B cell (primary cell): ENCODE results near the gene YPEL3. TPM values are rescaled to one million over a fixed set of nuclear protein-coding genes. Genes with fewer than 3 reads are reported as not detected.

Source experiments
- ATAC-seq: fragments of 200-7000 bp; cut with Tn5 transposase; one replicate; pipeline ENCODE4 v1.10.0; 2021; ENCODE audit warnings: low read depth, mild to moderate bottlenecking, moderate number of reproducible peaks, moderate library complexity
- CTCF ChIA-PET: fragments of 350-600 bp; sonication (Branson Sonifier 250); formaldehyde crosslinking; loops from one replicate; lab custom pipeline; 2021; ENCODE audit warnings: antibody characterized with exemption, inconsistent platforms; lab: Charles Lee
- POLR2A ChIA-PET: fragments of 350-600 bp; sonication (Branson Sonifier 250); formaldehyde crosslinking; loops from one replicate; lab custom pipeline; 2021; ENCODE audit warnings: antibody characterized with exemption; lab: Charles Lee
- DNase-seq: peaks from one replicate; pipeline ENCODE4 v3.0.0; 2013
- H2AFZ ChIP-seq: 2 replicates; pipeline ENCODE4 v1.6.1; 2012; ENCODE audit warnings: mild to moderate bottlenecking, low read depth, low read length; ENCODE audit not compliant: insufficient read depth, poor library complexity, severe bottlenecking
- H3K27ac ChIP-seq, 2 donors: 1 replicate in 1 of 2; 2 replicates in 1 of 2; pipeline ENCODE4 v1.5.1; 2012 to 2013; ENCODE audit warnings: low read length in 2 of 2, mild to moderate bottlenecking in 2 of 2, moderate library complexity in 1 of 2
- H3K27me3 ChIP-seq, 4 experiments: fragments of 200-600 bp in 1 of 4; sonication (generic) in 1 of 4; replicated peaks in 1 of 4; 1 replicate in 2 of 4; 2 replicates in 2 of 4; pipeline versions ENCODE4 v1.6.1 to v1.7.0; 2013 to 2016; ENCODE audit warnings: low read length in 3 of 4, mild to moderate bottlenecking in 2 of 4, mixed read lengths in 1 of 4, moderate library complexity in 1 of 4; ENCODE audit not compliant: insufficient read depth in 4 of 4, control insufficient read depth in 3 of 4; ENCODE audit errors: control extremely low read depth in 1 of 4
- H3K36me3 ChIP-seq, 2 experiments: replicated peaks in 1 of 2; 1 replicate in 1 of 2; 2 replicates in 1 of 2; pipeline versions ENCODE4 v1.6.1 to v1.7.1; 2013; ENCODE audit warnings: low read length in 1 of 2; ENCODE audit not compliant: insufficient read depth in 2 of 2, control insufficient read depth in 1 of 2; ENCODE audit errors: control extremely low read depth in 1 of 2, extremely low read depth in 1 of 2
- H3K4me1 ChIP-seq, 2 donors: fragments of 200-600 bp in 1 of 2; sonication (generic) in 1 of 2; 1 replicate in 1 of 2; 2 replicates in 1 of 2; pipeline versions ENCODE4 v1.5.1 to v1.6.1; 2013 to 2017; ENCODE audit warnings: low read length in 2 of 2; ENCODE audit not compliant: control insufficient read depth in 2 of 2, insufficient read depth in 2 of 2
- H3K4me2 ChIP-seq: replicated peaks from 2 replicates; pipeline ENCODE3; 2012; ENCODE audit warnings: mild to moderate bottlenecking, low read depth, low read length; ENCODE audit not compliant: poor library complexity, severe bottlenecking
- H3K4me3 ChIP-seq, 5 experiments: fragments of 200-600 bp in 1 of 5; sonication (generic) in 1 of 5; 1 replicate in 3 of 5; 2 replicates in 2 of 5; pipeline versions ENCODE4 v1.5.1 to v1.7.0; 2011 to 2016; ENCODE audit warnings: low read length in 4 of 5, mild to moderate bottlenecking in 4 of 5, low read depth in 2 of 5, control low read depth in 1 of 5, moderate library complexity in 1 of 5; ENCODE audit not compliant: insufficient read depth in 1 of 5; ENCODE audit errors: control extremely low read depth in 1 of 5, extremely low read depth in 1 of 5
- H3K79me2 ChIP-seq: fragments of 200-600 bp; sonication (generic); one replicate; pipeline ENCODE4 v1.6.0; 2016; ENCODE audit warnings: low read length; ENCODE audit not compliant: control insufficient read depth, insufficient read depth
- H3K9ac ChIP-seq: fragments of 200-600 bp; sonication (generic); 2 replicates; pipeline ENCODE4 v1.6.1; 2017; ENCODE audit warnings: mild to moderate bottlenecking, low read length, moderate library complexity
- H3K9me3 ChIP-seq, 3 donors: one replicate each; pipeline versions ENCODE4 v1.6.1 to v1.7.1; 2013; ENCODE audit warnings: low read length in 2 of 3; ENCODE audit not compliant: control insufficient read depth in 2 of 3, insufficient read depth in 1 of 3; ENCODE audit errors: control extremely low read depth in 1 of 3
- H4K20me1 ChIP-seq: 2 replicates; pipeline ENCODE4 v1.6.0; 2012; ENCODE audit warnings: mild to moderate bottlenecking, low read length; ENCODE audit not compliant: insufficient read depth, control insufficient read depth, poor library complexity, severe bottlenecking
- H3K27ac Mint-ChIP-seq: one replicate; pipeline ENCODE4 v1.8.0; 2021; ENCODE audit warnings: mixed read lengths
- H3K27me3 Mint-ChIP-seq: one replicate; pipeline ENCODE4 v1.8.0; 2021; ENCODE audit warnings: mixed read lengths
- H3K4me1 Mint-ChIP-seq: one replicate; pipeline ENCODE4 v1.8.0; 2021; ENCODE audit warnings: mixed read lengths
- H3K4me3 Mint-ChIP-seq: one replicate; pipeline ENCODE4 v1.8.0; 2021; ENCODE audit warnings: mixed read lengths
- H3K9me3 Mint-ChIP-seq: one replicate; pipeline ENCODE4 v1.8.0; 2022; ENCODE audit warnings: mixed read lengths; ENCODE audit not compliant: insufficient read depth
- EZH2 ChIP-seq: IDR thresholded peaks from 2 replicates; pipeline ENCODE4 v1.6.1; 2012; ENCODE audit warnings: borderline replicate concordance, low read depth, mild to moderate bottlenecking, moderate library complexity, low read length; ENCODE audit not compliant: insufficient read depth, poor library complexity, severe bottlenecking
- WGBS: methylation state at CpG from one replicate; pipeline ENCODE4 v1.1.5; 2013; ENCODE audit warnings: missing lambda C conversion rate; ENCODE audit not compliant: insufficient coverage; 5-methylcytosine and 5-hydroxymethylcytosine counted together
- intact Hi-C: fragments of 100-400 bp; cut with micrococcal nuclease; formaldehyde crosslinking; loops from one replicate; pipeline ENCODE4 v1.10.0; 2022
- polyA plus RNA-seq: library from polyadenylated mRNA; depleted of rRNA; stranded (reverse); fragments of >200 nt; gene quantifications from 2 replicates; pipeline ENCODE4 v1.2.3, GENCODE V29; 2012
- total RNA-seq, 2 donors: library from RNA; stranded (reverse); fragments of 120-200 nt in 1 of 2; gene quantifications; 1 replicate in 1 of 2; 2 replicates in 1 of 2; pipeline versions ENCODE4 v1.2.3 to v1.2.4, GENCODE V29; 2013 to 2022
- TF ChIP-seq, protein P1 (sequence below): fragments of 200-600 bp; IDR thresholded peaks from one replicate; pipeline ENCODE4 v1.8.0; 2022; ENCODE audit warnings: antibody characterized with exemption, mild to moderate bottlenecking

YPEL3 gene
- total and polyA plus RNA-seq, 2 donors (not counting 1 experiment from before 2014, with no cell fraction given): 314 to 414 TPM

GRCh38 chr16:30108059-30108850, 12.2 kb upstream of the YPEL3 start:
- Histone ChIP-seq H2AFZ (no peak overlapping the region), H3K27me3 (no peaks in the 10 kb centered on the region), H3K4me3 (no peak overlapping the region), H3K9ac (no peak overlapping the region), H3K4me1 (no peaks in the 10 kb centered on the region), H3K79me2 (no peaks in the 10 kb centered on the region), H4K20me1 (no peaks in the 10 kb centered on the region), H3K27ac (no peak overlapping the region), H3K36me3 (peaks cover 8 to 23% of the 10 kb centered on the region in 2 experiments), H3K4me2 (no peak overlapping the region), H3K9me3 (peaks cover 0 to 3% (median 0%) of the 10 kb centered on the region in 3 donors)
- ATAC-seq (no peak), DNase-seq (no peak)
- Mint-ChIP-seq H3K4me3 (no peak overlapping the region), H3K27ac (no peak overlapping the region), H3K9me3 (no peaks in the 10 kb centered on the region), H3K4me1 (peaks cover 2% of the 10 kb centered on the region), H3K27me3 (no peaks in the 10 kb centered on the region)
- POLR2A ChIA-PET: no interaction called here
- CTCF ChIA-PET: no interaction called here
- 100% methylated on average over 8 of the region's 15 CpGs for WGBS
- intact Hi-C loops: no loop called here
- TF ChIP-seq, protein P1, sequence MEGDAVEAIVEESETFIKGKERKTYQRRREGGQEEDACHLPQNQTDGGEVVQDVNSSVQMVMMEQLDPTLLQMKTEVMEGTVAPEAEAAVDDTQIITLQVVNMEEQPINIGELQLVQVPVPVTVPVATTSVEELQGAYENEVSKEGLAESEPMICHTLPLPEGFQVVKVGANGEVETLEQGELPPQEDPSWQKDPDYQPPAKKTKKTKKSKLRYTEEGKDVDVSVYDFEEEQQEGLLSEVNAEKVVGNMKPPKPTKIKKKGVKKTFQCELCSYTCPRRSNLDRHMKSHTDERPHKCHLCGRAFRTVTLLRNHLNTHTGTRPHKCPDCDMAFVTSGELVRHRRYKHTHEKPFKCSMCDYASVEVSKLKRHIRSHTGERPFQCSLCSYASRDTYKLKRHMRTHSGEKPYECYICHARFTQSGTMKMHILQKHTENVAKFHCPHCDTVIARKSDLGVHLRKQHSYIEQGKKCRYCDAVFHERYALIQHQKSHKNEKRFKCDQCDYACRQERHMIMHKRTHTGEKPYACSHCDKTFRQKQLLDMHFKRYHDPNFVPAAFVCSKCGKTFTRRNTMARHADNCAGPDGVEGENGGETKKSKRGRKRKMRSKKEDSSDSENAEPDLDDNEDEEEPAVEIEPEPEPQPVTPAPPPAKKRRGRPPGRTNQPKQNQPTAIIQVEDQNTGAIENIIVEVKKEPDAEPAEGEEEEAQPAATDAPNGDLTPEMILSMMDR: no peak
- TF ChIP-seq EZH2: no peak

GRCh38 chr16:30104492-30104891, 8.5 kb upstream of the YPEL3 start:
- Mint-ChIP-seq H3K4me1 (no peaks in the 10 kb centered on the region), H3K27me3 (no peaks in the 10 kb centered on the region), H3K9me3 (no peaks in the 10 kb centered on the region), H3K4me3 (no peak overlapping the region), H3K27ac (no peak overlapping the region)
- TF ChIP-seq EZH2: no peak
- TF ChIP-seq, protein P1: no peak
- ATAC-seq (no peak), DNase-seq (no peak)
- 100% methylated on average over 2 of the region's 6 CpGs for WGBS
- Histone ChIP-seq H3K9me3 (peaks cover 0 to 7% (median 0%) of the 10 kb centered on the region in 3 donors), H3K4me2 (no peak overlapping the region), H3K4me3 (no peak overlapping the region), H3K4me1 (no peaks in the 10 kb centered on the region), H4K20me1 (no peaks in the 10 kb centered on the region), H2AFZ (no peak overlapping the region), H3K27ac (no peak overlapping the region), H3K79me2 (no peaks in the 10 kb centered on the region), H3K9ac (no peak overlapping the region), H3K27me3 (no peaks in the 10 kb centered on the region), H3K36me3 (peaks cover 2 to 17% of the 10 kb centered on the region in 2 experiments)
- CTCF ChIA-PET: interaction anchor here (1.5 kb wide), 1 partner anchor 11 kb away, joined by 4 read pairs; no protein-coding TSS in a partner anchor
- intact Hi-C loops: no loop called here
- POLR2A ChIA-PET: no interaction called here
